Measurements from ENCODE around the gene FGF14. TPM values are rescaled to one million over a fixed set of nuclear protein-coding genes. Genes with fewer than 3 reads are reported as not detected.

The FGF14 gene
- total and polyA plus RNA-seq, 9 donors, result 0.06 to 4.8 (median 0.60) TPM; not detected in 2

DNA sequence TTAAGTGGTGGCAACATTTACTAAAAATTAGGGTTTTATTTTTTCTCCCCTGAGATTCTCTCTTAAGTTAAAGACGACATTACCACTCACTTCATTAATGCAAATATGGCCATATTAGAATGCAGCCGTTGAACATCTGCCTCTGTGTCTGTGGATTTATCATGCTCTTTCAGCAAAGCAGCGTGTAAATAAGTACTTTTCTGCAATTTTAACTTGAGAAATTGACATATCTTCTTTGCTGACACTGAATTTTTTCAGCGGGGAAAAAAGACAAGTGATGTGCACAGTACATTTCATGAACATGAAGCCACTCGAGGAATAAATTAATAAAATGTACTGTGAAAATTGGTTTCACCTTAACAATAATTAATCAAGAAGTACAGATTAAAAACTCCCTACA, 543.0 kb downstream of the FGF14 start:
- Histone ChIP-seq H3K4me3 (no peak overlapping the region), H3K4me1 (ENCODE audit: insufficient read depth) (no peaks in the 10 kb centered on the region), H3K27me3 (no peaks in the 10 kb centered on the region), H3K27ac (no peak overlapping the region), H3K36me3 (no peaks in the 10 kb centered on the region), H3K9me3 (no peaks in the 10 kb centered on the region)
- no peak for DNase-seq
- intact Hi-C loops (cut with DNase I), result no loop called here
- WGBS, 3 donors, result 61 to 68% (median 67%) methylated on average over 5 of the region's 5 CpGs
- no peak for TF ChIP-seq POLR2A (IDR thresholded peaks at IDR 0.05)
- no peak for TF ChIP-seq EP300 (IDR thresholded peaks at IDR 0.05)
- TF ChIP-seq, protein P1, sequence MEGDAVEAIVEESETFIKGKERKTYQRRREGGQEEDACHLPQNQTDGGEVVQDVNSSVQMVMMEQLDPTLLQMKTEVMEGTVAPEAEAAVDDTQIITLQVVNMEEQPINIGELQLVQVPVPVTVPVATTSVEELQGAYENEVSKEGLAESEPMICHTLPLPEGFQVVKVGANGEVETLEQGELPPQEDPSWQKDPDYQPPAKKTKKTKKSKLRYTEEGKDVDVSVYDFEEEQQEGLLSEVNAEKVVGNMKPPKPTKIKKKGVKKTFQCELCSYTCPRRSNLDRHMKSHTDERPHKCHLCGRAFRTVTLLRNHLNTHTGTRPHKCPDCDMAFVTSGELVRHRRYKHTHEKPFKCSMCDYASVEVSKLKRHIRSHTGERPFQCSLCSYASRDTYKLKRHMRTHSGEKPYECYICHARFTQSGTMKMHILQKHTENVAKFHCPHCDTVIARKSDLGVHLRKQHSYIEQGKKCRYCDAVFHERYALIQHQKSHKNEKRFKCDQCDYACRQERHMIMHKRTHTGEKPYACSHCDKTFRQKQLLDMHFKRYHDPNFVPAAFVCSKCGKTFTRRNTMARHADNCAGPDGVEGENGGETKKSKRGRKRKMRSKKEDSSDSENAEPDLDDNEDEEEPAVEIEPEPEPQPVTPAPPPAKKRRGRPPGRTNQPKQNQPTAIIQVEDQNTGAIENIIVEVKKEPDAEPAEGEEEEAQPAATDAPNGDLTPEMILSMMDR (IDR thresholded peaks at IDR 0.05), result no peak

DNA sequence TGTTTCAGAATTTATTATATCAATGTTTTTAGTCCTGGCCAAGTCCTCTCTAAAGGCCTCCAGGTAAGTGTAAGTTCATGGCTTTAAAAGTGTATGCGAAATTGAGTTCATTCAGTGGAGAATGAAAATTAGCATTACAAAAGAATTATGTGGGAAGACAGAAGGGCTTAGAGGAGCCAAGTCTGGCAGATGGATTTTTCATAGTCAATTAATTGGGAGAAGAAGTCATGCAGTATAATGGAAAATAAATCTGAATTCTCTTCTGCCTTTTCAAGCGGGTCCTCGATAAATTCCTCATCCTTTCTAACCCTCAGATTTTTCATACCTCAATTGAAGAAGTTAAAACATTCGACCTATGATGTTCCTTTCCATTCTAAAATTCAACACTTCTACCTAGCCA, 555.1 kb downstream of the FGF14 start:
- H3K4me1 ChIP-seq (ENCODE audit: insufficient read depth), result no peaks in the 10 kb centered on the region
- H3K36me3 ChIP-seq, result no peaks in the 10 kb centered on the region
- TF ChIP-seq POLR2A (IDR thresholded peaks at IDR 0.05), result no peak
- TF ChIP-seq, protein P1 (IDR thresholded peaks at IDR 0.05), result no peak
- no peak for TF ChIP-seq EP300 (IDR thresholded peaks at IDR 0.05)
- H3K27me3 ChIP-seq, result no peaks in the 10 kb centered on the region
- intact Hi-C loops (cut with DNase I), result no loop called here
- H3K4me3 ChIP-seq, result no peak overlapping the region
- no peaks in the 10 kb centered on the region for H3K9me3 ChIP-seq
- DNase-seq, result no peak
- WGBS, 3 donors, result 82 to 87% (median 83%) methylated on average over 4 of the region's 4 CpGs
- no peak overlapping the region for H3K27ac ChIP-seq

DNA sequence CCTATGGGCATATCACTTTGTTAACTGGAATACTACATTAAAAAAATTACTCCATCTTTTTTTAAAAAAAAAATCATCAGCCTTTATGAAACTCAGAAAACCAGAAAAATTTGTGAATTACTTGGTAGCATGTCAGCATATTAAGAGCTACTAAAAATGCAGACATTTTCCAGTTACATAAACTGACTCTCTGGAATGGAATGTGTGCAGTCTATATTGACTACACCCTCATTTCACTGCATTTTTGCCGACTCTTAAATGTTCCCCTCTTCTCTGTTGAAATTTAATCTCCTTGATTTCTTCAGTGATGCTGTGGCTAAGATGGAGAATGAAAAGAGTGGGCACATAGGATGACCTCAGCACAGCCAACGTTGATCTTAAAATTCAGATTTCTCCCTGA, 555.6 kb downstream of the FGF14 start:
- intact Hi-C loops (cut with DNase I), result no loop called here
- no peak overlapping the region for H3K27ac ChIP-seq
- H3K36me3 ChIP-seq, result no peaks in the 10 kb centered on the region
- TF ChIP-seq POLR2A (IDR thresholded peaks at IDR 0.05) (no peak), EP300 (IDR thresholded peaks at IDR 0.05) (no peak)
- TF ChIP-seq, protein P1 (IDR thresholded peaks at IDR 0.05), result no peak
- no peaks in the 10 kb centered on the region for H3K4me1 ChIP-seq (ENCODE audit: insufficient read depth)
- no peak overlapping the region for H3K4me3 ChIP-seq
- 63 to 78% (median 78%) methylated on average over 2 of the region's 2 CpGs for WGBS, 3 donors
- H3K27me3 ChIP-seq, result no peaks in the 10 kb centered on the region
- no peaks in the 10 kb centered on the region for H3K9me3 ChIP-seq
- DNase-seq, result no peak

DNA sequence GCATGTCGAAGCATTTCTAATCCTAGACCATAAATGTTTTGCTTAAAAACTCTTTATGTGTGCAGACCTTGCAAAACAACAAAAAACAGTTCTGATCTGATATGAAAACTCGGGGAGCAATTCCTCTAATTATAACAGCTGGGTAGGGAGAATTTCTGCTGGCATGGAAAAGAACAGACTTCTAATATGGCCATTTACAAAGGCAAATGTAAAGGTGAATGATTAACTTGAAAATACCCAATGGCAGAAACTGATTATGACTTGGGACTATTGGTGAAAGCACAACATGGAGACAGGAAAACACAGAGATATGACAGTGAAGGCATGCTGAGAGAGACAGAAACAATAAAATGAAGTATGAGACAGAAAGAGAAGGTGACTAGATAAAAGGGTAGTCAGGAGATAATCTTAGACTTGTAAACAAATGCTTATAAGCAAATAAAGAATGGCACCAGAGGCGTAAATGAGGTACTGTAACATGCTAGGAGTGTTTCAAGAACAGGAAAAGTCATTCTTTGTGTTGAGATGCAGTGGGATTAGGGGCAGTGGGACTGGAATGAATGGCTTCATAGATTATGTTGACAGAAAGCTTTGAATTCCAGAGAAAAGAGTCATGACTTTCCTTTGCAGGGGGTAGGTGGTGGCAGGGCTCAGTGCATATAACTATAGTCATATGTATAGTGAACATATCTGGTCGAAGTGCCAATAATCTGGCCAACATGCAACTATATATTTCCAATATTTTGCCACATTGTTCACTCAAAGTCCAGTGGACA, 556.4 kb downstream of the FGF14 start:
- Histone ChIP-seq H3K4me1 (ENCODE audit: insufficient read depth) (no peaks in the 10 kb centered on the region), H3K9me3 (no peaks in the 10 kb centered on the region), H3K27me3 (no peaks in the 10 kb centered on the region), H3K36me3 (no peaks in the 10 kb centered on the region), H3K27ac (no peak overlapping the region), H3K4me3 (no peak overlapping the region)
- intact Hi-C loops (cut with DNase I), result no loop called here
- 54 to 72% (median 63%) methylated on average over 4 of the region's 4 CpGs for WGBS, 3 donors
- no peak for DNase-seq
- TF ChIP-seq EP300 (IDR thresholded peaks at IDR 0.05) (no peak), POLR2A (IDR thresholded peaks at IDR 0.05) (no peak)
- TF ChIP-seq, protein P1 (IDR thresholded peaks at IDR 0.05), result no peak
